ENCODE measurements around the gene NDFIP2. TPM values are rescaled to one million over a fixed set of nuclear protein-coding genes. Genes with fewer than 3 reads are reported as not detected.

NDFIP2 gene
- total RNA-seq, 1 donor from 2014 or later: 30.4 TPM

DNA sequence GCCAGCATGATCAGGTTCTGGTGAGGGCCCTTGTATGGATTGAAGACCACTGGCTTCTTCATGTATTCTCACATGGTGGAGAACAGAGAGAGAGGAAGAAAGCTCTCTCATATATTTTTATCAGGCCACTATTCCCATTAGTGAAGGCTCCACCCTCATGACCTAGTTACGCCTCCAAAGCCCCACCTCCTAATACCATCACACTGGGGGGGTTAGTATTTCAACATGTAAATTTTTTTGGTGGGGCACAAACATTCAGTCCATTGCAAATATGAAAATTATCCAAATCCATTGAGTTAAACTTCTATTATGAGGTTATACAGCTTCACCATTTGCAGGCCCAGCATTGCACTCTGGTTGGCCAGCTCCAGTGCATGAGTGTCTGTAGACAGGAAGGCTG is 41.7 kb upstream of the NDFIP2 start:
- Mint-ChIP-seq H3K4me3 (ENCODE audit: unreplicated experiment) (no peak overlapping the region), H3K27ac (ENCODE audit: unreplicated experiment) (no peak overlapping the region), H3K36me3 (ENCODE audit: low read depth, unreplicated experiment) (no peaks in the 10 kb centered on the region), H3K9me3 (ENCODE audit: unreplicated experiment) (no peaks in the 10 kb centered on the region), H3K4me1 (ENCODE audit: unreplicated experiment) (no peaks in the 10 kb centered on the region), H3K27me3 (ENCODE audit: unreplicated experiment) (peaks cover 3% of the 10 kb centered on the region)
- TF ChIP-seq, protein P1, sequence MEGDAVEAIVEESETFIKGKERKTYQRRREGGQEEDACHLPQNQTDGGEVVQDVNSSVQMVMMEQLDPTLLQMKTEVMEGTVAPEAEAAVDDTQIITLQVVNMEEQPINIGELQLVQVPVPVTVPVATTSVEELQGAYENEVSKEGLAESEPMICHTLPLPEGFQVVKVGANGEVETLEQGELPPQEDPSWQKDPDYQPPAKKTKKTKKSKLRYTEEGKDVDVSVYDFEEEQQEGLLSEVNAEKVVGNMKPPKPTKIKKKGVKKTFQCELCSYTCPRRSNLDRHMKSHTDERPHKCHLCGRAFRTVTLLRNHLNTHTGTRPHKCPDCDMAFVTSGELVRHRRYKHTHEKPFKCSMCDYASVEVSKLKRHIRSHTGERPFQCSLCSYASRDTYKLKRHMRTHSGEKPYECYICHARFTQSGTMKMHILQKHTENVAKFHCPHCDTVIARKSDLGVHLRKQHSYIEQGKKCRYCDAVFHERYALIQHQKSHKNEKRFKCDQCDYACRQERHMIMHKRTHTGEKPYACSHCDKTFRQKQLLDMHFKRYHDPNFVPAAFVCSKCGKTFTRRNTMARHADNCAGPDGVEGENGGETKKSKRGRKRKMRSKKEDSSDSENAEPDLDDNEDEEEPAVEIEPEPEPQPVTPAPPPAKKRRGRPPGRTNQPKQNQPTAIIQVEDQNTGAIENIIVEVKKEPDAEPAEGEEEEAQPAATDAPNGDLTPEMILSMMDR (IDR thresholded peaks at IDR 0.05; ENCODE audit: unreplicated experiment): no peak
- DNase-seq (ENCODE audit: low spot score): no peak

DNA sequence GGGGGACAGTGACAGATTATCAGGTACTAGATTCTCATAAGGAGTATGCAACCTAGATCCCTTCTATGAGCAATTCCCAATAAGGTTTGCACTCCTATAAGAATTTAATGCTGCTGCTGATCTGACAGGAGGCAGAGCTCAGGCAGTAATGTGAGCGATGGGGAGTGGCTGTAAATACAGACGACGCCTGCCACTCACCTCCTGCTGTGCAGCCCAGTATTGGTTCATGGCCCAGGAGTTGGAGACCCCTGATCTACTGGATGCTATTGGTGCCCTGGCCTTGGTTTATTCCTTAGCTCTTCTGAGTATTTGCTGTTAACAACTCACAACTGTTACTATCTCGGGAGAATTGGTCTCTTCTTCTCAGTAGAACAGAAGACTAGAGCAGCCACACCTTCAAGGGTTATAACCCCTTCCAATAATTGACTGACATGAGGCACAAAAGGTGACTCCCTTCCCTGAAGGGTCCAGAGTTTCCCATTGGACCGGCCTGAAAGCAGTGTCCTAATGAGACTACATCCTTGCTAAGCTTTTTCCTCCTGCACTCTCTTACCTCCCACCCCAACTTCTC is 39.9 kb upstream of the NDFIP2 start:
- no peaks in the 10 kb centered on the region for H3K36me3 Mint-ChIP-seq (ENCODE audit: low read depth, unreplicated experiment)
- TF ChIP-seq, protein P1 (IDR thresholded peaks at IDR 0.05; ENCODE audit: unreplicated experiment): no peak
- H3K27ac Mint-ChIP-seq (ENCODE audit: unreplicated experiment): no peak overlapping the region
- peaks cover 3% of the 10 kb centered on the region for H3K27me3 Mint-ChIP-seq (ENCODE audit: unreplicated experiment)
- no peaks in the 10 kb centered on the region for H3K4me1 Mint-ChIP-seq (ENCODE audit: unreplicated experiment)
- no peak for DNase-seq (ENCODE audit: low spot score)
- H3K9me3 Mint-ChIP-seq (ENCODE audit: unreplicated experiment): no peaks in the 10 kb centered on the region
- H3K4me3 Mint-ChIP-seq (ENCODE audit: unreplicated experiment): no peak overlapping the region

DNA sequence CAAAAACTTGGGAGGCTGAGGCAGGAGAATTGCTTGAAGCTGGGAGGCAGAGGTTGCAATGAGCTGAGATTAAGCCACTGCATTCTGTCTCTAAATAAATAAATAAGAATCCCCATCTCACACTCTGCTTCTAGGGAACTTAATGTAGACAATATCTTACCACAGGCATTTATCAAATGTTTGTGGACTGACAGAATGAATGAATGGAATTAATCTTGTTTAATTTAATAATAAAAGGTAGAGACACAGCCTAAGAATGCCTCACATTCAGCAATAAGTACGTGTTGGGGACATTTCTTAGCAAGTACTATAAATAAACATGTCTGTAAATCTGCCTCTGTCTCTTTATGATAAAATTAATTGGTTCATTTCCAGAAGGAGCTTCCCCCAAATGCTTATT is 38.7 kb upstream of the NDFIP2 start:
- TF ChIP-seq, protein P1 (IDR thresholded peaks at IDR 0.05; ENCODE audit: unreplicated experiment): no peak
- Mint-ChIP-seq H3K4me1 (ENCODE audit: unreplicated experiment) (no peaks in the 10 kb centered on the region), H3K4me3 (ENCODE audit: unreplicated experiment) (no peak overlapping the region), H3K27me3 (ENCODE audit: unreplicated experiment) (peaks cover 3% of the 10 kb centered on the region), H3K27ac (ENCODE audit: unreplicated experiment) (no peak overlapping the region), H3K9me3 (ENCODE audit: unreplicated experiment) (no peaks in the 10 kb centered on the region), H3K36me3 (ENCODE audit: low read depth, unreplicated experiment) (no peaks in the 10 kb centered on the region)
- no peak for DNase-seq (ENCODE audit: low spot score)

DNA sequence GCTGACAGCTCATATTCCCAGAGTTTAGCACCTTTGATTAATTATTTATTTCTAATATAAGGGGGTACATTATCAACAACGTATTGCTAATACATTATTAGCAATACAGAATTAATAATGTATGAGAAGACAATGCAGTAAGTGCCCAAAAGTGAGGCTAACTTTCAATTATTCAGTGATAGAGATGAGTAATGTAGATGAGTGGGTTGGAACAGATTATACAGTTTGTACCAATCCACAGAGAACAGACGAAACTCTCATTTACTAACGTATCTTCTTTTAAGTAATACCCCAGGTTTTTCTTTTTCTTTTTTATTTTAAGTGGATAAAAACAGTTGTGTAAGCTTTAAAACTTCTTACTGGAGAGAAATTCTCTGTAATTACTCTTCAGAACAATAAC is 38.2 kb upstream of the NDFIP2 start:
- Mint-ChIP-seq H3K27ac (ENCODE audit: unreplicated experiment) (no peak overlapping the region), H3K9me3 (ENCODE audit: unreplicated experiment) (no peaks in the 10 kb centered on the region), H3K27me3 (ENCODE audit: unreplicated experiment) (peaks cover 3% of the 10 kb centered on the region), H3K4me1 (ENCODE audit: unreplicated experiment) (peaks cover 3% of the 10 kb centered on the region), H3K4me3 (ENCODE audit: unreplicated experiment) (no peak overlapping the region), H3K36me3 (ENCODE audit: low read depth, unreplicated experiment) (no peaks in the 10 kb centered on the region)
- DNase-seq (ENCODE audit: low spot score): no peak
- TF ChIP-seq, protein P1 (IDR thresholded peaks at IDR 0.05; ENCODE audit: unreplicated experiment): no peak

DNA sequence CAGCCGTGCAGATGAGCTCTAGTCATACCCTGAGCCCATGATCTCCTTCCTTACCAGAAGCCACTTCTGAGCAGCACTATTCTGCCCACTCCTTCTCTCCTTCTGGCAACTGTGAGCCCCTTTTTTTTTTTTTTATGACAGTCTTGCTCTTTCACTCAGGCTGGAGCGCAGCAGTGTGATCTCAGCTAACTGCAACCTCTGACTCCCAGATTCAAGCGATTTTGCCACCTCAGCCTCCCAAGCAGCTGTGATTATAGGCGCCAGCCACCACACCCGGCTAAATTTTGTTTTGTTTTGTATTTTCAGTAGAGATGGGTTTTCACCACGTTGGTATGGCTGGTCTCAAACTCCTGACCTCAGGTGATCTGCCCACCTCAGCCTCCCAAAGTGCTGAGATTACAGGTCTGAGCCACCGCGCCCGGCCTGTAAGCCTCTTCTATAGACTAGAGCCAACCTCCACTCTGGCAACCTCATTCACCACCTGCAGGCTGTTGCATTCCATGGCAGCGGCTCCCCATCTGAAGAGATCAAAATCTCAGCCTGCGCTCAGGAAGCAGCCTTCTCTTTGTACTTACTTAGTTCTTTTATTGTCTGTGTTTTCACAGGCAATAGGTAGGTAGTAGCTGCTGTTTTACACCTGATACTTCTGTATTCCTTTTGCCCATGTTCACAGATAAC is 34.8 kb upstream of the NDFIP2 start:
- no peaks in the 10 kb centered on the region for H3K9me3 Mint-ChIP-seq (ENCODE audit: unreplicated experiment)

More for the DNA sequence above, 34.8 kb upstream of the NDFIP2 start:
- DNase-seq (ENCODE audit: low spot score): no peak
- Mint-ChIP-seq H3K4me1 (ENCODE audit: unreplicated experiment) (peaks cover 16% of the 10 kb centered on the region), H3K27ac (ENCODE audit: unreplicated experiment) (no peak overlapping the region), H3K27me3 (ENCODE audit: unreplicated experiment) (peaks cover 3% of the 10 kb centered on the region), H3K36me3 (ENCODE audit: low read depth, unreplicated experiment) (no peaks in the 10 kb centered on the region), H3K4me3 (ENCODE audit: unreplicated experiment) (no peak overlapping the region)
- TF ChIP-seq, protein P1 (IDR thresholded peaks at IDR 0.05; ENCODE audit: unreplicated experiment): no peak
